ENCODE data around the gene NEK11.

- no peak for TF ChIP-seq POLR2A (IDR thresholded peaks at IDR 0.05; ENCODE audit: low read depth, low read length)
- TF ChIP-seq POLR2AphosphoS5 (IDR thresholded peaks at IDR 0.05; ENCODE audit: low read depth, low read length) = no peak
- TF ChIP-seq TAF1 (IDR thresholded peaks at IDR 0.05; ENCODE audit: borderline replicate concordance, low read depth, low read length) = no peak
Observed at GRCh38 chr3:131109156-131109555, 82.5 kb downstream of the NEK11 start.
